GM10266 (cell line): ENCODE measurements around the gene CEBPG.

Source experiments
- DNase-seq: peaks from one replicate; pipeline ENCODE4 v3.0.0; 2012; ENCODE audit errors: extremely low spot score
- CTCF ChIP-seq: IDR thresholded peaks from 2 replicates; pipeline ENCODE4 v1.5.1; 2012; ENCODE audit warnings: mild to moderate bottlenecking, low read depth; ENCODE audit not compliant: control insufficient read depth, insufficient read depth; ENCODE audit errors: missing control alignments

The CEBPG gene

DNA sequence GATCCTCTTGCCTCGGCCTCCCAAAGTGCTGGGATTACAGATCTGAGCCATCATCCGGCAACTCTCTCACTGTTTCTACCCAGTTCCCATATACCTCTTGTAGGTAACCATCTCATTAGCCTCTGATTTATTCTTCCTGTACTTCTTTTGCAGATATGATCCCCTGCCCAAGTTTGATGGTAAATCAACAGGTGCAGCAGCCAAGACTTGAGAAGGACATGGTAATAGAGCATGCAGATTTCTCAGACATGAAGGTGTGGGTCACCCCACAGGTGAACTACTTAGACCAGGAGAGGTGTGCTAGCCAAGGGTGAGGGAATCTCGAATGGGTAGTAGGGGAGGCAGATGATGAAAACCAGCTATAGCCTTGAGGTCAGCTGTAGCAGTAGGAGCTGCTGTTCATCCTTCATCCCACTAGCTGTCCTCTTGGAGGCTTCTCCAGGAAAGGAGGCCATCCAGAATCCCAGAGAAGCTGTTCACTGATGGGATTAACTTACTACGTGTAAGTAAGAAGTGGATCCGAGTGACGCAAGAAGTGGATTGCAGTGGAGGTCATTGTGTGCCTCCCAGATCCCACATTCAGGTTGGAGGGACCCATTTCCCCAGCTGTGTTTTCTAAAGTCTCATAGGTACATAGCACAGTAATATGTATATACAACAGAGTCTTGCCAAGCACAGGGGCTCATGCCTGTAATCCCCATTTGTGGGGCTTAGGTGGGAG, 10.8 kb upstream of the CEBPG start:
- TF ChIP-seq CTCF = no peak

GRCh38 chr19:33363476-33363875, 10.0 kb upstream of the CEBPG start:
- no peak for DNase-seq
- no peak for TF ChIP-seq CTCF

More for the DNA sequence above, 10.8 kb upstream of the CEBPG start:
- no peak for DNase-seq

DNA sequence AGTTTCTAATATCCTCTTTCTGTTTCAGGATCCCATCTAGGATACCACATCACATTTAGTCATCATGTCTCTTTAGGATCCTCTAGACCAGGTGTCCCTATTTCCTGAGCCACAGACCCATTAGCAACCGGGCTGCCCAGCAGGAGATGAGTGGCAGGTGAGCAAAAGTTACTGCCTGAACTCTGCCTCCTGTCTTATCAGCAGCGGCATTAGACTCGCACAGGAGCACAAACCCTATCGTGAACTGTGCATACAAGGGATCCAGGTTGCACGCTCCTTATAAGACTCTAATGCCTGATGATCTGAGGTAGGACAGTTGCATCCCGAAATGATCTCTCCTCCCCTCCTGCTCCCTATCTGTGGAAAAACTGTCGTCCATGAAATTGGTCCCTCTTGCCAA, 7.8 kb upstream of the CEBPG start:
- TF ChIP-seq CTCF = no peak
- no peak for DNase-seq

DNA sequence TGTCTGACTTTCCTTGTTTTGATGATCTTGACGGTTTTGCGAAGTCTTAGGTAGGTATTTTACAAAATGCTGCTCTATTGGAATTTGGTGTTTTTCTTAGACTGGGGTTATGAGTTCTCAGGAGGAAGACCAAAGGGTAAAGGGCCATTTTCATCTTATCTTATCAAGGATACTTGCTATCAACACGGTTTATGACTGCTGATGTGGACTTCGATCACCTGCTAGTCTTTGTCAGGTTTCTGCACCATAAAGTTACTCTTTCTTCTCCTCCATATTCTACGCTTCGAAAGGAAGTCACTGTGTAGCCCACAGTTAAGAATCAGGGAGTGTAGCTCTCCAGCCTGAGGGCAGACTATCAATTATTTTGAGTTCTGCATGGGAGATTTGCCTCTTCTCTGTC, 7.4 kb upstream of the CEBPG start:
- no peak for DNase-seq
- no peak for TF ChIP-seq CTCF

DNA sequence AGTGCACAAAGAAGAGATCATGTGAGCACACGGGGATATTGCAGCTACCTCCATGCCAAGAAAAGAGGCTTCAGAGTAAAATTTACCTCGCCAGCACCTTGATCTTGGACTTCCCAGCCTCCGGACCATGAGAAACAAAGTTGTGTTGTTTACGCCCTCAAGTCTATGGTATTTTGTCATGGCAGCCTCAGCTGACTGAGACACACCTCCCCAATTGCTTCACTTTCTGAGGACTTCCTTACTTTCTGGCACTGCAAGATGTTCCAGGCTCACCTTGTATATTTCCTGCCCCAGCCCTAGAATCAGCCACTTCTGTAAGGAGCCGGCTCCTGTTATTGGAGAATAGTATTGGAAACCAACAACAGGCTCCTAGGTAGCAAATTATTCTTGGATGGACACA, 6.6 kb upstream of the CEBPG start:
- DNase-seq = no peak
- no peak for TF ChIP-seq CTCF

- no peak for DNase-seq
These were observed 5.2 kb upstream of the CEBPG start for GRCh38 chr19:33368074-33368864.

More at GRCh38 chr19:33368074-33368864, 5.2 kb upstream of the CEBPG start:
- TF ChIP-seq CTCF = no peak
